Skeletal muscle satellite cell (primary cell): ENCODE measurements around the gene DNAH1.

Source experiments
- H3K27me3 ChIP-seq: 2 replicates; pipeline ENCODE4 v1.7.0; 2013; ENCODE audit warnings: low read length; ENCODE audit not compliant: control insufficient read depth, insufficient read depth
- H3K36me3 ChIP-seq: 2 replicates; pipeline ENCODE4 v1.7.0; 2013; ENCODE audit warnings: mild to moderate bottlenecking, control low read depth, low read length; ENCODE audit not compliant: insufficient read depth
- H3K4me1 ChIP-seq: 2 replicates; pipeline ENCODE4 v1.7.0; 2013; ENCODE audit warnings: low read length; ENCODE audit not compliant: control insufficient read depth, insufficient read depth
- H3K4me2 ChIP-seq: 2 replicates; pipeline ENCODE4 v1.7.0; 2013; ENCODE audit warnings: mild to moderate bottlenecking, low read length
- H3K4me3 ChIP-seq: 2 replicates; pipeline ENCODE4 v1.7.0; 2013; ENCODE audit warnings: low read length
- H3K9ac ChIP-seq: 2 replicates; pipeline ENCODE4 v1.7.0; 2013; ENCODE audit warnings: mild to moderate bottlenecking, low read depth, low read length, moderate library complexity
- H3K9me3 ChIP-seq: replicated peaks from 2 replicates; pipeline ENCODE4 v1.7.0; 2013; ENCODE audit warnings: mild to moderate bottlenecking, control low read depth, low read length

DNAH1 gene

DNA sequence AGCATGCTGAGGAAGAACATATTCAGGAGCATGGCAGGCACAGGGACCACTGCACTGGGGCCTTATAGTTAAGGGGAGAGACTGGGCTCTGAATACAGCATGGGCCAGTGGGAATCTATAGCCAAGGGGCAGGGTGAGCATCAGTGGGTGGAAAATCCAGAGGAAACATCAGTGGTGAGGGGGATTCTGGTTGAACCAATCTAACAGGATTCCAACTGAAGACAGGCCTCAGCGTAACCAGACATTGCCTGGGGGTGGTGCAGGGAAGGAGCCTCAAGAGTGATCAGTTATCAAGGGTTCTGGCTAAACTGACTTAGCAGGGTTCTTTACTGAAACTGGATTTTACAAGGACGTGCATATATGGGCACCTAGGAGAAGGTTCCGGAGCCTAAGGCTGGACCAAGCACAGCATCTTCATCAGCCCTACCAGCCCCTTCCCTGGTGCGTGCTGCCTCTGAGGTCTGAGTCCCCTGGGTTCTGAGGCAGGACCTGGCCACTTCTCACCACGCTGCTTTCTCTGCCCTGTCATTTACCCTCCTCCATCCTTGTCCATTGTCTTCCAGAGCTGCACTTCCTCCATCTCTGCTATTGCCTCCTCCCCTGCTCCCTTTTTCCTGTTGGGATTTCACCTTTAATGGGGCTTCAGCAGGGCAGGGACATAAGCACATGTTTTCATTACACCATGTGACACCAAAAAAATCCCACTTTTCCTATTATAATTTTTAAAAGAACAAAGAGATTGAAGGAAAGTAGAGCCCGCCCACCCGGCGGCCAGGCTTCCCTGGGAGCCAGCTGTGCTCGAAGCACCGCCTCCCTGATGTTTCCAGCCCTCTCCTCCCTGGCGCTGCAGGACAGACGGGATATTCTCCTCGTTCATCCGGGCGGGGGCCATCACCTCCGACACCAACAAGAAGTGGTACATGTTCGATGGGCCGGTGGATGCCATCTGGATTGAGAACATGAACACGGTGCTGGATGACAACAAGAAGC lies 52.1 kb downstream of the DNAH1 start:
- peaks cover 3% of the 10 kb centered on the region for H3K36me3 ChIP-seq
- no peak overlapping the region for H3K4me3 ChIP-seq
- no peaks in the 10 kb centered on the region for H3K4me1 ChIP-seq
- no peaks in the 10 kb centered on the region for H3K9me3 ChIP-seq
- no peak overlapping the region for H3K9ac ChIP-seq
- H3K27me3 ChIP-seq: no peaks in the 10 kb centered on the region
- no peak overlapping the region for H3K4me2 ChIP-seq

DNA sequence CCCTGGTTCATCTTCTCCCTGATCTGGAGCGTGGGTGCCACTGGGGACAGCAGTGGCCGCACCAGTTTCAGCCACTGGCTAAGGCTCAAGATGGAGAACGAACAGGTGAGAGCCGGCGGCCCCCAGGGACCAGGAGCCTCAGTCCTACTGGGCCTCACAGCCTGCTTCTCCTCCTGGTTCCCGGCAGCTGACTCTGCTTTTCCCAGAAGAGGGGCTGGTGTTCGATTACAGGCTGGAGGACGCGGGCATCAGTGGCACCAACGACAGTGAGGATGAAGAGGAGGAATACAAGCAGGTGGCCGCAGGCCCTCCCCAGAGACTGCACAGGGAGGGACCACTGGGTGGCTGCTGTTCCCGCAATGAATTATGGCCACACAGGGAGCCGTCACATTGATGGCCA lies 54.4 kb downstream of the DNAH1 start:
- no peak overlapping the region for H3K9ac ChIP-seq
- no peak overlapping the region for H3K4me3 ChIP-seq
- H3K36me3 ChIP-seq: peaks cover 3% of the 10 kb centered on the region
- no peak overlapping the region for H3K4me2 ChIP-seq
- H3K9me3 ChIP-seq: no peaks in the 10 kb centered on the region
- H3K4me1 ChIP-seq: no peaks in the 10 kb centered on the region
- no peaks in the 10 kb centered on the region for H3K27me3 ChIP-seq

DNA sequence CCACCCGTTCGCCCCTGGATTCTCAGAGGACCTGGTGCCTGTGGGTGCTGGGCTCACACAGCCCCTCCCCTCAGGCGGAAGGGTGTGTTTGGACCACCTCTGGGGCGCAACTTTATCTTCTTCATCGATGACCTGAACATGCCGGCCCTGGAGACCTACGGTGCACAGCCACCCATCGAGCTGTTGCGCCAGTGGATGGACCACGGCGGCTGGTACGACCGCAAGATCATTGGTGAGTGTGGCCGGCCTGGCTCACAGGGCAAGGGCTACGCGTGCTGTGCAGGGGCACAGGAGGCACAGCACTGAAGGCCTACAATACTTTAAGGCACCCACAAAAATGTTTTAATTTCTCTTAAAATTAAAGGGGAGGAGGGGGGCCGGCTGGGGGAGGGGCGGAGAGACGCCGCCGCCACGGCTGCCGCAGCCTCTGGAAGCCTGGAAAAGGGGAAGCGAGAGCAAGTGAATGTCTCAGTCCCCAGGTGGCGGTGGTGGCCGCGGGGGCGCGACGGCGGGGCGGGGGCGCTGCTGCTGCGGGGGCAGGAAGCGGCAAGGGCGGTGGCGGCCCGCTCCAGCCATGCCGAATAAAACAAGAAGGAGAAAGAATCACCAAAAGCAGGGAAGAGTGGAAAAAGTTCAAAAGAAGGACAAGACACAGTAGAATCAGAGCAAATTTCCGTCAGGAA lies 56.8 kb downstream of the DNAH1 start:
- H3K27me3 ChIP-seq: no peaks in the 10 kb centered on the region
- H3K4me2 ChIP-seq: no peak overlapping the region
- no peak overlapping the region for H3K4me3 ChIP-seq
- no peaks in the 10 kb centered on the region for H3K4me1 ChIP-seq
- peaks cover 3% of the 10 kb centered on the region for H3K36me3 ChIP-seq
- H3K9me3 ChIP-seq: no peaks in the 10 kb centered on the region
- no peak overlapping the region for H3K9ac ChIP-seq

DNA sequence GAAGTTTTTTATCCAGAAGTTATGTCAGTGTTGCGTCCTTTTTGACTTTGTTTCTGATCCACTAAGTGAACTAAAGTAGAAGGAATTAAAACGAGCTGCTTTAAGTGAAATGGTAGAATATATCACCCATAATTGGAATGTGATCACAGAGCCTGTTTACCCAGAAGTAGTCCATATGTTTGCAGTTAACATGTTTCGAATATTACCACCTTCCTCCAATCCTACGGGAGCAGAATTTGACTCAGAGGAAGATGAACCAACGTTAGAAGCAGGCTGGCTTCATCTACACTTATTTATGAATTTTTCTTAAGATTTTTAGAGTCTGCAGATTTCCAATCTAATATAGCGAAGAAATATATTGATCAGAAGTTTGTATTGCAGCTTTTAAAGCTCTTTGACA lies 57.6 kb downstream of the DNAH1 start:
- Histone ChIP-seq H3K4me2 (no peak overlapping the region), H3K9me3 (no peaks in the 10 kb centered on the region), H3K9ac (no peak overlapping the region), H3K36me3 (peaks cover 3% of the 10 kb centered on the region), H3K4me1 (no peaks in the 10 kb centered on the region), H3K27me3 (no peaks in the 10 kb centered on the region), H3K4me3 (no peak overlapping the region)

DNA sequence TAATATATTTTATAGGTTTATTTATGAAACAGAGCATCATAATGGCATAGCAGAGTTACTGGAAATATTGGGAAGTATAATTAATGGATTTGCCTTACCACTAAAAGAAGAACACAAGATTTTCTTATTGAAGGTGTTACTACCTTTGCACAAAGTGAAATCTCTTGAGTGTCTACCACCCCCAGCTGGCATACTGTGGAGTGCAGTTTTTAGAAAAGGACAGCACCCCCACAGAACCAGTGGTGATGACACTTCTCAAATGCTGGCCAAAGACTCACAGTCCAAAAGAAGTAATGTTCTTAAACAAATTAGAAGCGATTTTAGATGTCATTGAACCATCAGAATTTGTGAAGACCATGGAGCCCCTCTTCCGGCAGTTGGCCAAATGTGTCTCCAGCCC lies 58.1 kb downstream of the DNAH1 start:
- Histone ChIP-seq H3K9ac (no peak overlapping the region), H3K4me3 (no peak overlapping the region), H3K27me3 (peaks cover 2% of the 10 kb centered on the region), H3K4me1 (no peaks in the 10 kb centered on the region), H3K4me2 (no peak overlapping the region), H3K9me3 (no peaks in the 10 kb centered on the region), H3K36me3 (peaks cover 3% of the 10 kb centered on the region)

DNA sequence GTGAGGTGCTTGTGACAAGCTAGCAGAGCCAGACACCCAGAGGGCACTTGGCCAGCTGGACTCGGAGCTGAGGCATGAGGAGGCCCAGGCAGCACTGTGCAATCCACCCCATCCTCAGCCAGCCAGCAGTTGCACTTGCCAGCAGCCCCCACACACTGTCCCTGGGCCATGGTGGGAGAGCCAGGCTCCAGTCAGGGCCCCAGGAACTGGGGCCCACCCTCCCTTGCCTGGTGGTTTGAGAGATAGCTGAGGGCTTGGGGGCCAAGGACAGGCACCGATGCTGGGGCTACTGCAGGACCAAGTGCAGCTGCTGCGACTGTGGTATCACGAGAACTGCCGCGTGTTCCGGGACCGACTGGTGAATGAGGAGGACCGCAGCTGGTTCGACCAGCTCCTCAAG lies 63.5 kb downstream of the DNAH1 start:
- Histone ChIP-seq H3K9ac (no peak overlapping the region), H3K4me2 (no peak overlapping the region), H3K36me3 (no peaks in the 10 kb centered on the region), H3K4me3 (no peak overlapping the region), H3K27me3 (peaks cover 7% of the 10 kb centered on the region), H3K9me3 (no peaks in the 10 kb centered on the region), H3K4me1 (no peaks in the 10 kb centered on the region)

DNA sequence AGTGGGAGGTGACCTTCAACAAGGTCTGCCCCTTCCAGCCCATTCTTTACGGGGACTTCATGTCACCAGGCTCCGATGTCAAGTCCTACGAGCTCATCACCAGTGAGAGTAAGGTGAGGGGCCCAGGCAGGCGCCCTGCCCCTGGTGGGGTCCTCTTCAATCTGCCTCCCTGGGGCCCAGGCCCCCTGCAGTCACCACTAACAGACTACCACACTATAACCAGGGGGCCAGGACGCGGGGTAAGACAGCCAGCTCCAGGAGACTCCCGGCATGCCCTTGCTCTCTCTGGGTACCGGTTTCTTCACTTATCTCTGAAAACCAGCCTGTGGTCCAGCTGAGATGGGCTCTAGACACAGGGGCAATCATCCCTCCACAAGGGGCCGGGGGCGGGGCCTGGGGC lies 63.9 kb downstream of the DNAH1 start:
- Histone ChIP-seq H3K36me3 (no peaks in the 10 kb centered on the region), H3K27me3 (peaks cover 7% of the 10 kb centered on the region), H3K4me2 (no peak overlapping the region), H3K4me1 (no peaks in the 10 kb centered on the region), H3K4me3 (no peak overlapping the region), H3K9ac (no peak overlapping the region), H3K9me3 (no peaks in the 10 kb centered on the region)

DNA sequence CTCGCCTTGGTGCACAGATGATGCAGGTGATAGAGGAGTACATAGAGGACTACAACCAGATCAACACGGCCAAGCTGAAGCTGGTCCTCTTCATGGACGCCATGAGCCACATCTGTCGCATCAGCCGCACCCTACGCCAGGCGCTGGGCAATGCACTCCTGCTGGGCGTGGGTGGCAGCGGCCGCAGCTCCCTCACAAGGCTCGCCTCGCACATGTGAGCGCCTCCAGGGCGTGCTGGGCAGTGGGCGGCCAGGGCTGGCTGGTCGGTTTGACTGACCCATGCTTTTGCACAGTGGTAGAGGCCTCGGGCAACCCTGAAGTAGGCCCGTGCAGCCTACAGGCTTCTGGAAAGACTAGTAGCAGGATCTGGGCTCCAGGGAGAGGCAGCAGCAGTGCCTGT lies 65.5 kb downstream of the DNAH1 start:
- H3K4me1 ChIP-seq: no peaks in the 10 kb centered on the region
- peaks cover 7% of the 10 kb centered on the region for H3K27me3 ChIP-seq
- H3K9ac ChIP-seq: no peak overlapping the region
- no peaks in the 10 kb centered on the region for H3K9me3 ChIP-seq
- no peak overlapping the region for H3K4me2 ChIP-seq
- no peak overlapping the region for H3K4me3 ChIP-seq
- H3K36me3 ChIP-seq: no peaks in the 10 kb centered on the region

DNA sequence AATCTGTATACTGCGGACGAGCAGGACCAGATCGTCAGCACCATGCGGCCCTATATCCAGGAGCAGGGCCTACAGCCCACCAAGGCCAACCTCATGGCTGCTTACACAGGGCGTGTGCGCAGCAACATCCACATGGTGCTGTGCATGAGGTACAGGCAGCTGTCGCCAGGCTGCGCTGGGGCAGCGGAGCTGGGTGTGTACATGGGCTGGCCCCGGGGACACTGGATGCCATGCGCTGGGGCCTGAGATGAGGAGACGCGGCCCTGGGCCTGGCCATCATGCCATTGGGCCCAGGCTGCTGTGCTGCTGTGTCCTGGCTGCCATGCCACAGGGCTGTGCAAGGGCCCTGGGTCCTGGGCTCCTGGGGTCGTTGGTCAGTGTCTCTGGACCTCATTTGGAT lies 67.3 kb downstream of the DNAH1 start:
- H3K9ac ChIP-seq: no peak overlapping the region
- no peak overlapping the region for H3K4me3 ChIP-seq
- no peak overlapping the region for H3K4me2 ChIP-seq
- no peaks in the 10 kb centered on the region for H3K36me3 ChIP-seq
- no peaks in the 10 kb centered on the region for H3K4me1 ChIP-seq
- H3K9me3 ChIP-seq: no peaks in the 10 kb centered on the region
- peaks cover 7% of the 10 kb centered on the region for H3K27me3 ChIP-seq

DNA sequence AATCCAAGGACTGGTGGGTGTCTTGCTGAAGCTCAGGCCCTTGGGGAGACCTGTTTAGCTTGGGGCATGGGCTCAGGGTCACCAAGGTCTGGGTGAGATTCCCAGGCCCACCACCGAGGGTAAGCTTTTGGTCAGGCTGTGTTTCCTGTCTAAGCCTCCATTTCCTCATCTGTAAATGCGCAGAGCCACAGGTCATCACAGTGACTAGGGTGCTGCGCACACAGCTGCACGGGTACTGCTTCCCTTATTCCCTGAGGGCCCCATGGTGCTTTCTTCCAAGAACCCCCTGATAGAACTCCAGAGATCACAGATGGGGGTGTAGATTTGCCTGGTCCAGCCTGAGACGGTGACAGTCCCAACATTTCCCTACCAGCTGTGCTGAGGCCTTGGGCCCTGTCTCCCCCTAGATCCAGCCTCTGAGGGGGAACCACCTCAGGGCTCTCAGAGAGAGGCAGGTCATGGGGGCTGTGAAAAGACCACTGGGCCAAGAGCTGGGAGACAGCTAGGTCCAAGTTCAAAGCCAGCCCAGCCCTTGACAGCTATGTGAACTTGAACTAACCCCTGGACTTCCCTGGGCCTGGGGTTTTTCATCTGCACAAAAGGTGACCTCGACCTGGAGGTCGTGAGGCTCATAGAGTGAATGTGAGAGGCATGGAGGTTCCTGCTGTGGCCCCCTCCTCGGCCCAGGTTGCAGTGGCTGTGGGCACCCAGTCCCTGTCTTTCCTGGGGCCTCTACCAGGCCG lies 68.1 kb downstream of the DNAH1 start:
- no peak overlapping the region for H3K9ac ChIP-seq

DNA sequence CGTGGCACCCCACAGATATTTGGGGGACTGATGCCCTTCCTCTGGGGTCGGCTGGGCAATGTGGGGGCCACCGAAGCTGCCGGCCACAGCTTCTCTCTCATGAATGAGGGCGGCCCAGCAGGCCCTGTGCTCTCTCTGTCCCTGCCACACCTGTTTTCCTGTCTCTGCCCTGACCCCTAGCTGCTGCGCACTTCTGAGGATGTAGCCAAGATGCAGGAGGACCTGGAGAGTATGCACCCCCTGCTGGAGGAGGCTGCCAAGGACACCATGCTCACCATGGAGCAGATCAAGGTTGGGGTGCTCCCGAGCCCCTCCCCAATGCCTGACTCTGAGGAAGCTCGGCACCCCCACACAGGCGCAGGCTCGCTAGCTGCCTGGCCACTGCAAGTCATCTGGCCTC lies 69.0 kb downstream of the DNAH1 start:
- H3K27me3 ChIP-seq: peaks cover 3% of the 10 kb centered on the region
- no peaks in the 10 kb centered on the region for H3K36me3 ChIP-seq
- no peak overlapping the region for H3K4me2 ChIP-seq
- H3K9ac ChIP-seq: no peak overlapping the region
- H3K4me1 ChIP-seq: no peaks in the 10 kb centered on the region
- no peak overlapping the region for H3K4me3 ChIP-seq
- no peaks in the 10 kb centered on the region for H3K9me3 ChIP-seq

More for the DNA sequence above, 68.1 kb downstream of the DNAH1 start:
- Histone ChIP-seq H3K4me3 (no peak overlapping the region), H3K27me3 (peaks cover 5% of the 10 kb centered on the region), H3K4me1 (no peaks in the 10 kb centered on the region), H3K4me2 (no peak overlapping the region), H3K36me3 (no peaks in the 10 kb centered on the region), H3K9me3 (no peaks in the 10 kb centered on the region)
